HFF-Myc (cell line): ENCODE results near the gene STK32C.

Experiments used
- DNase-seq: peaks from one replicate; pipeline ENCODE4 v3.0.0-alpha.2; 2011; ENCODE audit warnings: low read depth; ENCODE audit errors: extremely low read depth
- H3K4me3 ChIP-seq: replicated peaks from 2 replicates; pipeline ENCODE4 v1.5.1; 2011; ENCODE audit warnings: low read depth, mild to moderate bottlenecking, control low read depth, low read length
- TF ChIP-seq, protein P1 (sequence below): IDR thresholded peaks from 2 replicates; pipeline ENCODE4 v1.5.1; 2012; ENCODE audit warnings: mild to moderate bottlenecking, low read depth, low read length, control low read depth; ENCODE audit errors: missing control alignments

The STK32C gene

DNA sequence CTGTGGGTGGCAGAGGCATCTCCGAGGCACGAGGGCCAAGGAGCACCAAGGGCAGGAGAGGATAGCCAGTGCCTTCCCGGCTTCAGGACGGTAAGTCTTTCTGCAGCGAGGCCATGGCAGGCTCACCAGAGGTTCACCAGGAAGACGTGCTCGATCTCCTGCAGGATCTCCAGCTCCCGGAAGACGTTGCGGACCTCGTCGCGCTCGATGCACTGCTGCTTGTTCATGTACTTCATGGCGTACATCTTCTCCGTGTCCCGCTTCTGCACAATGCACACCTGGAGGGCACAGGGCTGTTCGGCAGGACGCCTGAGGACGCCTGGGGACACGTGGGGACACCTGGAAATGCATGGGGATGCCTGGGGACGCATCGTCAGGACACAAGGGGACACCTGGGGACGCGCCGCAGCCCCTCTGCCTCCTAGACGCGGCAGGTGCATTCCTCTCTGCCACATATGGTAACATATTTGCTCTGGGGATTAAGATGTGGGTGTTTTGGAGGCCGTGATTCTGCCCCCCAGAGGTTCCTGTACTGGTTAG lies 79.8 kb downstream of the STK32C start:
- no peak overlapping the region for H3K4me3 ChIP-seq
- TF ChIP-seq, protein P1, sequence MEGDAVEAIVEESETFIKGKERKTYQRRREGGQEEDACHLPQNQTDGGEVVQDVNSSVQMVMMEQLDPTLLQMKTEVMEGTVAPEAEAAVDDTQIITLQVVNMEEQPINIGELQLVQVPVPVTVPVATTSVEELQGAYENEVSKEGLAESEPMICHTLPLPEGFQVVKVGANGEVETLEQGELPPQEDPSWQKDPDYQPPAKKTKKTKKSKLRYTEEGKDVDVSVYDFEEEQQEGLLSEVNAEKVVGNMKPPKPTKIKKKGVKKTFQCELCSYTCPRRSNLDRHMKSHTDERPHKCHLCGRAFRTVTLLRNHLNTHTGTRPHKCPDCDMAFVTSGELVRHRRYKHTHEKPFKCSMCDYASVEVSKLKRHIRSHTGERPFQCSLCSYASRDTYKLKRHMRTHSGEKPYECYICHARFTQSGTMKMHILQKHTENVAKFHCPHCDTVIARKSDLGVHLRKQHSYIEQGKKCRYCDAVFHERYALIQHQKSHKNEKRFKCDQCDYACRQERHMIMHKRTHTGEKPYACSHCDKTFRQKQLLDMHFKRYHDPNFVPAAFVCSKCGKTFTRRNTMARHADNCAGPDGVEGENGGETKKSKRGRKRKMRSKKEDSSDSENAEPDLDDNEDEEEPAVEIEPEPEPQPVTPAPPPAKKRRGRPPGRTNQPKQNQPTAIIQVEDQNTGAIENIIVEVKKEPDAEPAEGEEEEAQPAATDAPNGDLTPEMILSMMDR, result no peak
- no peak for DNase-seq

GRCh38 chr10:132226586-132227405 lies 81.0 kb downstream of the STK32C start:
- TF ChIP-seq, protein P1, result no peak
- no peak overlapping the region for H3K4me3 ChIP-seq
- no peak for DNase-seq

DNA sequence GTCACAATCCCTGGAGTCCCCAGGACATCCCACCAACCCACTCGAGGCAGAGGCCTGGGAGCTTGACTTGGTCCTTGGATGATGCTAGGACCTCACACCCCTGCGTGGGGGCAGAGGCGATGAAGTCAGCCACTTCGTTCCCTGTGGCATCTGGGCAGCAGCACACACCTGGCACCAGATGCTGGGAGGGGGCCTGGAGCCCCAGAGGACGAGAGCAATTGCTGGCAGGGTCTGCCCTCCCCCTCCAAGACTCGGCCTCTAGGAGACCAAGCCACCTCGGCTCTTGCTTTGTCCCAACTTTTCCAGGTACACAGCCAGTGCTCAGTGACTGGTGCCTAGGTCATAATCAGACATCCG lies 81.9 kb downstream of the STK32C start:
- DNase-seq, result no peak
- H3K4me3 ChIP-seq, result no peak overlapping the region
- TF ChIP-seq, protein P1, result no peak

DNA sequence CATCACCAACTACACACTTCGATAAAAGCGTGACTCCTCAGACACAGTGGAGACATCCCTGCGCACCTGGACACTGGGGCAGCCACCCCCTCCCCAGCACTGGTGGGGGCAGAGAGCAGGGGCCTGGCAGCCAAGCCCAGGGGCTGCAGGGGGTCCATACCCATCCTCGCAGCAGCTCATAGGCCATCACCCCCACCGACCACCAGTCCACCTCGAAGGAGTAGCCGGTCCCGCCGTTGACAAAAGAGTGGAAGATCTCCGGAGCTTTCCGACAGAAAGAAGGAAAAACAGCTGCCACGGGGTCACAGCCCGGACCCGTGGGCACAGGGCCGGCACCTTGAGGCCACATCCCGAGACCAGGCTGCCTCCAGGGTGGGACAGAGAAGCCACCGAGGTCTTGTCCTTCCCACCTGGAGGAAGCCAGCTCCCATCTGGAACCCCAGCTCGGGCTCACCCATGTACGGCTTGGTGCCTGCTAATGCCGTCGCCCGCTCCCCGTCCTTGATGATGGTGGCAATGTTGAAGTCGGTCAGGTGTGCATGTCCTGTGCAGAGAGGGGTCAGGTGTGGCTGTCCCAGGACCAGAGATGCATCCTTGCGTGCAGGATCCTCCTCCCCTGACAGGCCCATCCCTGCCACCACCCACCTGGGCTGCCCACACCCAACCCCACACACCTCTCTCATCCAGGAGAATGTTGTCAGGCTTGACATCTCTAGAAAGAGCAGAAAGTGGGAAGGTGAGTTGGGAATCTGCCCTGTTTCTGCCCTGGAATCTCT lies 82.5 kb downstream of the STK32C start:
- TF ChIP-seq, protein P1, result no peak
- no peak overlapping the region for H3K4me3 ChIP-seq
- DNase-seq, result no peak

DNA sequence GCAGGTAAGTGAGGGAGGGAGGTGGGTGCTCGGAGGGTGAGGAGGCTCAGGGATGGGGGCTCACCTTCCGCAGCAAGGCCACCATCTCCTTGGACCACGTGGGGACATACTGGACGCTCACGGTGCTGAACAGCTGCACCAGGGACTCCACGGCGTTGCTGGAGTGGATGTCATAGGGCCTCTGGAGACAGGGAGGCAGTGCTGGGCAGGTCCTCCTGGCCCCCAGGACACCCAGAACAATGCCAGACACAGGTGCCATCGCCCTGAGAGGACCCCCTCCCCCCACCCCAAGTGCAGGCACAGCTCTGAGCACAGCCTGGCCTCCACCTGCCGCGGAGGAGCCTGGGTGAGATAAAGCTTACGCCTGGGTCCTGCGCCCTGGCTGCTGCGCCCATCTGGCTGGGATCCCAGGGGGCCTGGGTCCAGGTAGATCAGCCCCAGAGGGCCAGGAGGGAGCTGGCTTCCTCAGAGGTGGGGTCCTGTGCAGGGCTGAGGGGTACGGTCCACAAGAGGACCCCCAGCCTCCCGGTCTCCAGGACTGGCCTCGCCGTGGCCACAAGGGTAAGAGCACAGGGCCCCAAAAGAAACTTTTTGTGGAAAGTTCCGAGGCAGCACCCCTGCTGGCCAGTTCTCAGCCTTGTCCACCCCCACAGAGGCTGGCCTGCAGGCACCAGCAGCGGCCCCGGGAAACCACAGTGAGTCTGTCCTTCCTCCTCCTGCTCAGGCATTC lies 83.2 kb downstream of the STK32C start:
- no peak for DNase-seq
- TF ChIP-seq, protein P1, result no peak
- H3K4me3 ChIP-seq, result no peak overlapping the region

GRCh38 chr10:132223611-132224342 lies 84.0 kb downstream of the STK32C start:
- no peak for DNase-seq
- no peak overlapping the region for H3K4me3 ChIP-seq
- TF ChIP-seq, protein P1, result no peak
